Measurements from ENCODE around the gene EMSY. TPM values are rescaled to one million over a fixed set of nuclear protein-coding genes. Genes with fewer than 3 reads are reported as not detected.

EMSY gene
- total and polyA plus RNA-seq, 2 of the 13 experiments (the other 11 are each of a cell fraction or from before 2014, with no cell fraction given), result 11.6 to 18.5 TPM

DNA sequence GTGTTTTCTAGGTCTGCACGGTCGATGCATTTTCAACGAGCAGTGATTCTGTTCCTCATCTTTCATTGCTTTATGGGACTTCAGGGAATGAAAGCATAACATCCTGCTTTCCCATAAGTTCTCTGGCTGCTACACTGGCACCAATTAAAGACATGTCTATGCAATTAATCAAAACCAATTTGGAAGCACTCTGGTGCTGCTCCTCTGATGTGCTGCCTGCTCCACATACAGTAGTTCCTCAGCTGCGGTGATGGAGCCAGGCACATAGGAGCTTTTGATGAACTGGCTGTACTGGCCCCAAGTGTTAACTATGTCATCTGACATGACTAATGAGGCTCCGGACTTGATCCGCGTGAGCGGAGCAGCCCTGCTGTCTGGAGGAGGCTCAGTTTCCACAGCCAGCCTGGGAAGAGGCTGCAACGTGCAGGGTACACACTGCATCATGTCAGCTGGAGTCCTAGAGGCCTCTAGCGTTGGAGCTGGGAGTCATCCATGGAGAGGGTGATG, 33.9 kb upstream of the EMSY start:
- H3K79me2 ChIP-seq (ENCODE audit: insufficient read depth, low read length), result no peaks in the 10 kb centered on the region
- DNase-seq (ENCODE audit: low spot score), result no peak
- WGBS (ENCODE audit: low lambda C conversion rate), result 50% methylated on average over 10 of the region's 10 CpGs
- no peaks in the 10 kb centered on the region for H3K9me3 ChIP-seq (ENCODE audit: low read length)
- TF ChIP-seq ZMAT3 (CRISPR knock-in tag; conservative IDR thresholded peaks at IDR 0.05), result no peak
- TF ChIP-seq STAG1 (CRISPR knock-in tag; IDR thresholded peaks at IDR 0.05), result peak; percentile 34
- TF ChIP-seq, protein P1, sequence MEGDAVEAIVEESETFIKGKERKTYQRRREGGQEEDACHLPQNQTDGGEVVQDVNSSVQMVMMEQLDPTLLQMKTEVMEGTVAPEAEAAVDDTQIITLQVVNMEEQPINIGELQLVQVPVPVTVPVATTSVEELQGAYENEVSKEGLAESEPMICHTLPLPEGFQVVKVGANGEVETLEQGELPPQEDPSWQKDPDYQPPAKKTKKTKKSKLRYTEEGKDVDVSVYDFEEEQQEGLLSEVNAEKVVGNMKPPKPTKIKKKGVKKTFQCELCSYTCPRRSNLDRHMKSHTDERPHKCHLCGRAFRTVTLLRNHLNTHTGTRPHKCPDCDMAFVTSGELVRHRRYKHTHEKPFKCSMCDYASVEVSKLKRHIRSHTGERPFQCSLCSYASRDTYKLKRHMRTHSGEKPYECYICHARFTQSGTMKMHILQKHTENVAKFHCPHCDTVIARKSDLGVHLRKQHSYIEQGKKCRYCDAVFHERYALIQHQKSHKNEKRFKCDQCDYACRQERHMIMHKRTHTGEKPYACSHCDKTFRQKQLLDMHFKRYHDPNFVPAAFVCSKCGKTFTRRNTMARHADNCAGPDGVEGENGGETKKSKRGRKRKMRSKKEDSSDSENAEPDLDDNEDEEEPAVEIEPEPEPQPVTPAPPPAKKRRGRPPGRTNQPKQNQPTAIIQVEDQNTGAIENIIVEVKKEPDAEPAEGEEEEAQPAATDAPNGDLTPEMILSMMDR (CRISPR knock-in tag; IDR thresholded peaks at IDR 0.05), result peak; percentile 46
- no peak overlapping the region for H3K4me3 ChIP-seq (replicated peaks in 1 of 3; ENCODE audit: insufficient read depth in 1 of 3, low read depth in 2 of 3, low read length in 3 of 3)
- no peaks in the 10 kb centered on the region for H3K36me3 ChIP-seq (replicated peaks in 1 of 2; ENCODE audit: control insufficient read depth in 1 of 2, insufficient read depth in 2 of 2, low read length in 2 of 2)
- H3K9ac ChIP-seq (ENCODE audit: insufficient read depth, low read depth, low read length), result no peak overlapping the region
- H3K4me2 ChIP-seq (ENCODE audit: low read depth, low read length), result no peak overlapping the region
- POLR2A ChIA-PET, result no interaction called here
- in situ Hi-C loops (cut with HindIII; ENCODE audit: extremely low pct_ligation_motif_present, low pct_unique_long_range_greater_than_20kb) (no loop called here), intact Hi-C loops (cut with micrococcal nuclease; ENCODE audit: unreplicated experiment) (no loop called here)
- no peak for FAIRE-seq
- no peak overlapping the region for H3K27ac ChIP-seq (ENCODE audit: extremely low read length, insufficient read depth, low read length)
- H2AFZ ChIP-seq (ENCODE audit: low read length), result no peak overlapping the region
- peak; percentile 65 for ATAC-seq
- CTCF ChIA-PET (ENCODE audit: low intra/inter-chr PET ratio, low total read pairs), result no interaction called here
- no peaks in the 10 kb centered on the region for H4K20me1 ChIP-seq (ENCODE audit: insufficient read depth, low read length)
- BruUV-seq (replicated peaks), result no TSS peak
- no peaks in the 10 kb centered on the region for H3K4me1 ChIP-seq (ENCODE audit: insufficient read depth, low read length)
- H3K27me3 ChIP-seq (ENCODE audit: control insufficient read depth in 1 of 2, insufficient read depth in 2 of 2, low read length in 2 of 2), result no peaks in the 10 kb centered on the region; a peak in 1 of 5 replicates

DNA sequence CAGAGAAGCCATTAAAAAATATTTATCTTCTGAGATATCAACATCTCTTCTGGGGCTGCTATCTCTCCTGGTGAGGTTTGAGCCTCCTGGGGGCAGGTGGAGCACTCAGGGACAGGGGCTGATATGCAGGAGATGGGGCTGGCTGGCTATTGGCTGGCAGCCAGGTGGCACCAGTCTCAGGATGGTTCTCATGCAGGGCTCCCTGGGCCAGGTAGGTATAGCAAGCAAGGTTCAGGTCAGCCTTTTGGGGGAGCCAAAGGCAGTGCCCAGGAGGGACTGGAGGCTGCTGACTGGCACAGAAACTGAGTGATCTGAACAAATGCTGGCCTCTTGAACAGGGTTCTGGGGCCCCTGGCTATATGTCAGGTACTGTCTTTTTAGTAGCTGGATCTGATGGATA, 29.7 kb upstream of the EMSY start:
- intact Hi-C loops (cut with micrococcal nuclease; ENCODE audit: unreplicated experiment), result no loop called here
- DNase-seq (ENCODE audit: low spot score), result no peak
- no peaks in the 10 kb centered on the region for H3K9me3 ChIP-seq (ENCODE audit: low read length)
- no peak overlapping the region for H3K27ac ChIP-seq (ENCODE audit: extremely low read length, insufficient read depth, low read length)
- no TSS peak for BruUV-seq (replicated peaks)
- FAIRE-seq, result no peak
- CTCF ChIA-PET (ENCODE audit: low intra/inter-chr PET ratio, low total read pairs), result no interaction called here
- no peaks in the 10 kb centered on the region; a peak in 1 of 5 replicates for H3K27me3 ChIP-seq (ENCODE audit: control insufficient read depth in 1 of 2, insufficient read depth in 2 of 2, low read length in 2 of 2)
- in situ Hi-C loops (cut with HindIII; ENCODE audit: extremely low pct_ligation_motif_present, low pct_unique_long_range_greater_than_20kb), result no loop called here
- no peak overlapping the region for H2AFZ ChIP-seq (ENCODE audit: low read length)
- no peak for TF ChIP-seq JDP2 (CRISPR knock-in tag; IDR thresholded peaks at IDR 0.05; ENCODE audit: borderline replicate concordance)
- TF ChIP-seq, protein P1 (CRISPR knock-in tag; IDR thresholded peaks at IDR 0.05), result 0 out of 2 replicates have a peak, but pooled peaks have one; percentile 5
- H3K36me3 ChIP-seq (replicated peaks in 1 of 2; ENCODE audit: control insufficient read depth in 1 of 2, insufficient read depth in 2 of 2, low read length in 2 of 2), result no peaks in the 10 kb centered on the region
- no peaks in the 10 kb centered on the region for H3K4me1 ChIP-seq (ENCODE audit: insufficient read depth, low read length)
- no peaks in the 10 kb centered on the region for H3K79me2 ChIP-seq (ENCODE audit: insufficient read depth, low read length)
- POLR2A ChIA-PET, result no interaction called here
- no peak overlapping the region for H3K4me2 ChIP-seq (ENCODE audit: low read depth, low read length)
- H4K20me1 ChIP-seq (ENCODE audit: insufficient read depth, low read length), result no peaks in the 10 kb centered on the region
- H3K9ac ChIP-seq (ENCODE audit: insufficient read depth, low read depth, low read length), result no peak overlapping the region
- no peak overlapping the region for H3K4me3 ChIP-seq (replicated peaks in 1 of 3; ENCODE audit: insufficient read depth in 1 of 3, low read depth in 2 of 3, low read length in 3 of 3)
- no peak for ATAC-seq
